ENCODE measurements around the gene FRAS1.
"Not testable (repeated sequence)": the region's sequence is repeated elsewhere in the genome, so short reads cannot be mapped to it uniquely, and the experiment has no call there.

Gene FRAS1

GRCh38 chr4:78296261-78296660 lies 239.1 kb downstream of the FRAS1 start:
- H3K27me3 Mint-ChIP-seq (ENCODE audit: low read depth) = peaks cover 2% of the 10 kb centered on the region
- no peak for DNase-seq (ENCODE audit: low spot score)
- H3K36me3 Mint-ChIP-seq (ENCODE audit: low read depth) = no peaks in the 10 kb centered on the region
- no peaks in the 10 kb centered on the region for H3K9me3 Mint-ChIP-seq
- H3K27ac Mint-ChIP-seq = no peak overlapping the region
- peaks cover 9% of the 10 kb centered on the region for H3K4me1 Mint-ChIP-seq (ENCODE audit: low read depth)
- H3K4me3 Mint-ChIP-seq = no peak overlapping the region

- Mint-ChIP-seq H3K36me3 (ENCODE audit: low read depth) (no peaks in the 10 kb centered on the region), H3K4me1 (ENCODE audit: low read depth) (peaks cover 9% of the 10 kb centered on the region), H3K27ac (no peak overlapping the region), H3K4me3 (peak overlapping the region; percentile 12), H3K9me3 (no peaks in the 10 kb centered on the region), H3K27me3 (ENCODE audit: low read depth) (peaks cover 2% of the 10 kb centered on the region)
- no peak for DNase-seq (ENCODE audit: low spot score)
Measured at GRCh38 chr4:78297116-78297800, 240.1 kb downstream of the FRAS1 start.

GRCh38 chr4:78298618-78299017 lies 241.5 kb downstream of the FRAS1 start:
- Mint-ChIP-seq H3K36me3 (ENCODE audit: low read depth) (no peaks in the 10 kb centered on the region), H3K9me3 (no peaks in the 10 kb centered on the region), H3K4me1 (ENCODE audit: low read depth) (peaks cover 9% of the 10 kb centered on the region), H3K27me3 (ENCODE audit: low read depth) (peaks cover 2% of the 10 kb centered on the region), H3K4me3 (no peak overlapping the region), H3K27ac (no peak overlapping the region)
- DNase-seq (ENCODE audit: low spot score) = no peak

- no peak overlapping the region for H3K27ac Mint-ChIP-seq
- peaks cover 2% of the 10 kb centered on the region for H3K27me3 Mint-ChIP-seq (ENCODE audit: low read depth)
- H3K9me3 Mint-ChIP-seq = no peaks in the 10 kb centered on the region
- no peak overlapping the region for H3K4me3 Mint-ChIP-seq
- H3K36me3 Mint-ChIP-seq (ENCODE audit: low read depth) = no peaks in the 10 kb centered on the region
- no peak for DNase-seq (ENCODE audit: low spot score)
- peaks cover 9% of the 10 kb centered on the region for H3K4me1 Mint-ChIP-seq (ENCODE audit: low read depth)
Measured at GRCh38 chr4:78299565-78299972, 242.4 kb downstream of the FRAS1 start.

- H3K27ac Mint-ChIP-seq; H3K36me3 Mint-ChIP-seq (ENCODE audit: low read depth); H3K9me3 Mint-ChIP-seq; DNase-seq (ENCODE audit: low spot score); H3K27me3 Mint-ChIP-seq (ENCODE audit: low read depth); H3K4me3 Mint-ChIP-seq; H3K4me1 Mint-ChIP-seq (ENCODE audit: low read depth): not testable (repeated sequence)
Measured at GRCh38 chr4:78307263-78307662, 250.1 kb downstream of the FRAS1 start.

- Mint-ChIP-seq H3K36me3 (ENCODE audit: low read depth) (no peaks in the 10 kb centered on the region), H3K9me3 (no peaks in the 10 kb centered on the region), H3K27me3 (ENCODE audit: low read depth) (peaks cover 8% of the 10 kb centered on the region), H3K4me3 (no peak overlapping the region), H3K27ac (no peak overlapping the region), H3K4me1 (ENCODE audit: low read depth) (peaks cover 9% of the 10 kb centered on the region)
- DNase-seq (ENCODE audit: low spot score) = no peak
Measured at GRCh38 chr4:78308517-78308916, 251.4 kb downstream of the FRAS1 start.

- Mint-ChIP-seq H3K27me3 (ENCODE audit: low read depth) (peaks cover 8% of the 10 kb centered on the region), H3K4me1 (ENCODE audit: low read depth) (peaks cover 17% of the 10 kb centered on the region), H3K36me3 (ENCODE audit: low read depth) (no peaks in the 10 kb centered on the region), H3K4me3 (no peak overlapping the region), H3K27ac (no peak overlapping the region), H3K9me3 (no peaks in the 10 kb centered on the region)
- no peak for DNase-seq (ENCODE audit: low spot score)
Measured at GRCh38 chr4:78309352-78309751, 252.2 kb downstream of the FRAS1 start.

GRCh38 chr4:78310007-78310739 lies 253.1 kb downstream of the FRAS1 start:
- Mint-ChIP-seq H3K36me3 (ENCODE audit: low read depth) (no peaks in the 10 kb centered on the region), H3K27ac (no peak overlapping the region), H3K27me3 (ENCODE audit: low read depth) (peaks cover 8% of the 10 kb centered on the region), H3K9me3 (no peaks in the 10 kb centered on the region), H3K4me3 (no peak overlapping the region), H3K4me1 (ENCODE audit: low read depth) (peaks cover 17% of the 10 kb centered on the region)
- no peak for DNase-seq (ENCODE audit: low spot score)

GRCh38 chr4:78310740-78311115 lies 253.6 kb downstream of the FRAS1 start:
- H3K27me3 Mint-ChIP-seq (ENCODE audit: low read depth) = peaks cover 10% of the 10 kb centered on the region
- H3K4me3 Mint-ChIP-seq = no peak overlapping the region
- H3K36me3 Mint-ChIP-seq (ENCODE audit: low read depth) = no peaks in the 10 kb centered on the region
- DNase-seq (ENCODE audit: low spot score) = no peak
- H3K27ac Mint-ChIP-seq = no peak overlapping the region
- no peaks in the 10 kb centered on the region for H3K9me3 Mint-ChIP-seq
- H3K4me1 Mint-ChIP-seq (ENCODE audit: low read depth) = peaks cover 17% of the 10 kb centered on the region

- Mint-ChIP-seq H3K4me3 (no peak overlapping the region), H3K4me1 (ENCODE audit: low read depth) (peaks cover 17% of the 10 kb centered on the region), H3K36me3 (ENCODE audit: low read depth) (no peaks in the 10 kb centered on the region)
Measured at GRCh38 chr4:78311306-78311705, 254.2 kb downstream of the FRAS1 start.

GRCh38 chr4:78312989-78313753 lies 256.0 kb downstream of the FRAS1 start:
- no peaks in the 10 kb centered on the region for H3K9me3 Mint-ChIP-seq
- H3K4me3 Mint-ChIP-seq = peak overlapping the region; percentile 2
- peaks cover 14% of the 10 kb centered on the region for H3K27me3 Mint-ChIP-seq (ENCODE audit: low read depth)
- peaks cover 17% of the 10 kb centered on the region for H3K4me1 Mint-ChIP-seq (ENCODE audit: low read depth)
- H3K27ac Mint-ChIP-seq = no peak overlapping the region
- no peaks in the 10 kb centered on the region for H3K36me3 Mint-ChIP-seq (ENCODE audit: low read depth)
- peak; percentile 26 for DNase-seq (ENCODE audit: low spot score)

More at GRCh38 chr4:78311306-78311705, 254.2 kb downstream of the FRAS1 start:
- no peak for DNase-seq (ENCODE audit: low spot score)
- Mint-ChIP-seq H3K27ac (no peak overlapping the region), H3K9me3 (no peaks in the 10 kb centered on the region), H3K27me3 (ENCODE audit: low read depth) (peaks cover 11% of the 10 kb centered on the region)

- Mint-ChIP-seq H3K27ac (no peak overlapping the region), H3K36me3 (ENCODE audit: low read depth) (no peaks in the 10 kb centered on the region), H3K4me3 (no peak overlapping the region), H3K9me3 (no peaks in the 10 kb centered on the region), H3K4me1 (ENCODE audit: low read depth) (peaks cover 17% of the 10 kb centered on the region), H3K27me3 (ENCODE audit: low read depth) (peaks cover 15% of the 10 kb centered on the region)
- no peak for DNase-seq (ENCODE audit: low spot score)
Measured at GRCh38 chr4:78313754-78314120, 256.6 kb downstream of the FRAS1 start.

GRCh38 chr4:78318126-78318525 lies 261.0 kb downstream of the FRAS1 start:
- no peaks in the 10 kb centered on the region for H3K9me3 Mint-ChIP-seq
- H3K27ac Mint-ChIP-seq = no peak overlapping the region
- DNase-seq (ENCODE audit: low spot score) = no peak
- H3K4me3 Mint-ChIP-seq = no peak overlapping the region
- H3K4me1 Mint-ChIP-seq (ENCODE audit: low read depth) = peaks cover 20% of the 10 kb centered on the region
- H3K36me3 Mint-ChIP-seq (ENCODE audit: low read depth) = no peaks in the 10 kb centered on the region
- peaks cover 20% of the 10 kb centered on the region for H3K27me3 Mint-ChIP-seq (ENCODE audit: low read depth)

- peak overlapping the region; percentile 37 for H3K4me3 Mint-ChIP-seq
- H3K27me3 Mint-ChIP-seq (ENCODE audit: low read depth) = peaks cover 21% of the 10 kb centered on the region
- no peak overlapping the region for H3K27ac Mint-ChIP-seq
Measured at GRCh38 chr4:78320349-78320935, 263.3 kb downstream of the FRAS1 start.

More at GRCh38 chr4:78320349-78320935, 263.3 kb downstream of the FRAS1 start:
- H3K9me3 Mint-ChIP-seq = no peaks in the 10 kb centered on the region
- no peak for DNase-seq (ENCODE audit: low spot score)
- peaks cover 7% of the 10 kb centered on the region for H3K4me1 Mint-ChIP-seq (ENCODE audit: low read depth)
- no peaks in the 10 kb centered on the region for H3K36me3 Mint-ChIP-seq (ENCODE audit: low read depth)
